KOPT-K1 (cell line): ENCODE data around the gene DPH3.
A peak's percentile ranks its signal among the peaks of the same experiment; 100 is the strongest.
"Not testable (repeated sequence)": the region's sequence is repeated elsewhere in the genome, so short reads cannot be mapped to it uniquely, and the experiment has no call there.

Experiments used
- H3K27ac ChIP-seq: fragments of 200-600 bp; sonication (generic); 2 replicates; pipeline ENCODE4 v1.5.1; 2016; ENCODE audit warnings: antibody characterized with exemption, mild to moderate bottlenecking, low read depth, low read length; ENCODE audit not compliant: poor library complexity, severe bottlenecking
- H3K36me3 ChIP-seq: fragments of 200-600 bp; sonication (generic); 2 replicates; pipeline ENCODE4 v1.5.1; 2017; ENCODE audit warnings: antibody characterized with exemption, mild to moderate bottlenecking, low read length, moderate library complexity; ENCODE audit not compliant: insufficient read depth
- H3K9me3 ChIP-seq: fragments of 200-600 bp; sonication (generic); 2 replicates; pipeline ENCODE4 v1.5.1; 2017; ENCODE audit warnings: antibody characterized with exemption, low read length, mild to moderate bottlenecking; ENCODE audit not compliant: insufficient read depth, poor library complexity, severe bottlenecking

DPH3 gene

DNA sequence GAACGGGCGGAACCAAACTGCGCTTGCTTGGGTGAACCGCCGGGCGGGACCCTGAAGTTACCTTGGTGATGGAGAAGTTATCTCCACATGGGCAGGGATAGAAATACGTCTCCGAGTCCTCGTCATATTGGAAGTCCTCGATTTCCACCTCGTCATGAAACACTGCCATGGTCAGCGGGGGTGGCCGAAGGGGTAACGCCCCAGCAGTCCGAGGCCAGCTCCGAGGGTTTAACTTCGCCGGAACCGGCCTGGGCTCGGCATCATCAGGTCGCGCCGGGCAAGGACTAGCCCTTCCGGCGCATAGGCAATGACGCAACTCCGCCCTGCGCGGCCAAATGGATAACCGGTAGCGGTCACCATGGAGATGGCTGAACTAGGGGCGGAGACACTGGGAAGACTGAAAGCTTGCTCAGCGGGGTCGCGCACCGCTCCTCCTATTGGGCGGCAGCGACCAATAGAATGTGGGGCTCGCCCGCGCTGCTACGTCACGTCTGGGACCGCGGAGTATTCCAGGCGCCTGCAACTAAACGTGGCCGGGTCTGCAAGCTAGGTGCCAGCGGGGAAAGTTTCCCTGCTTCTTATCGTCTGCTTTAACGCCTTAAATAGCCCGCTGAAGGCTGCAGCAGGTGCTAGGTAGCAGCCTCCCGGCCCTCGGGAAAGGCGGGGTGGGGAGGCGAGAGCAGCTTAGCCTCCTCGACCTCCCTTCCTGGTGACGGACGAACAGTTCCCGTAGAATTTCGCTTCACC lies at the start of gene DPH3, which contains the start of gene OXNAD1:
Gene DPH3 (minus strand): TSS at position 236 of the 747 bp plus-strand sequence. CDS start 67 bp downstream, at position 169.
Gene OXNAD1 (plus strand): TSS at position 505 of the 747 bp plus-strand sequence. CDS start 5,741 bp downstream, outside the sequence.
- peaks cover 23% of the 10 kb centered on the region for H3K36me3 ChIP-seq
- no peaks in the 10 kb centered on the region for H3K9me3 ChIP-seq
- H3K27ac ChIP-seq: peak within 1 kb of the TSS; percentile 77

GRCh38 chr3:16313886-16314645 lies 49.3 kb upstream of the DPH3 start:
- H3K36me3 ChIP-seq: peaks cover 54% of the 10 kb centered on the region

GRCh38 chr3:16311960-16312451 lies 47.3 kb upstream of the DPH3 start:
- H3K36me3 ChIP-seq: peaks cover 48% of the 10 kb centered on the region
- no peaks in the 10 kb centered on the region for H3K9me3 ChIP-seq
- H3K27ac ChIP-seq: peak overlapping the region; percentile 88

More at GRCh38 chr3:16313886-16314645, 49.3 kb upstream of the DPH3 start:
- Histone ChIP-seq H3K27ac (peak overlapping the region; percentile 88), H3K9me3 (no peaks in the 10 kb centered on the region)

- Histone ChIP-seq H3K27ac (peak overlapping the region; percentile 71), H3K36me3 (peaks cover 43% of the 10 kb centered on the region)
- H3K9me3 ChIP-seq: not testable (repeated sequence)
Observed at GRCh38 chr3:16310486-16310885, 45.7 kb upstream of the DPH3 start.

- peaks cover 47% of the 10 kb centered on the region for H3K36me3 ChIP-seq
- H3K9me3 ChIP-seq: no peaks in the 10 kb centered on the region
- peak overlapping the region; percentile 71 for H3K27ac ChIP-seq
Observed at GRCh38 chr3:16309558-16309957, 44.8 kb upstream of the DPH3 start.

DNA sequence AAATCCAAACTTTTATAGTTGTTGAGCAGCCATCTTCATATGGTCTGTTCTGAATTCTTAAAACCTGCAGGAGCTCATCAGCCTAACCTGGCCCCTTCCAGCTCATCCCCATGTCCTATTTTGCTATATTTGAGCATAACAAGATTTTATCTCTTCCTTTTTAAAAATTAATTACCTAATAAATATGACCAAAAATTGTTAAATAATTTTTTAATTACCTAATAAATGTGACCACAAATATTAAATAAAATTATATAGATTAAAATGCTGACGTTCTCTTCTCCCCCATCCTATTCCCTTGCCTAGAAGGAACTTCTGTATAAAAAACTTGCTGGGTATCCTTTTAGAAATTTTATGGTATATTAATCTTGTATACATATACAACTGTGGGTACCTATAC lies 44.0 kb upstream of the DPH3 start:
- H3K36me3 ChIP-seq: peaks cover 47% of the 10 kb centered on the region
- H3K9me3 ChIP-seq: no peaks in the 10 kb centered on the region
- H3K27ac ChIP-seq: peak overlapping the region; percentile 71

- H3K9me3 ChIP-seq: no peaks in the 10 kb centered on the region
- H3K27ac ChIP-seq: peak overlapping the region; percentile 7
- peaks cover 47% of the 10 kb centered on the region for H3K36me3 ChIP-seq
Observed at GRCh38 chr3:16307832-16308531, 43.2 kb upstream of the DPH3 start.

DNA sequence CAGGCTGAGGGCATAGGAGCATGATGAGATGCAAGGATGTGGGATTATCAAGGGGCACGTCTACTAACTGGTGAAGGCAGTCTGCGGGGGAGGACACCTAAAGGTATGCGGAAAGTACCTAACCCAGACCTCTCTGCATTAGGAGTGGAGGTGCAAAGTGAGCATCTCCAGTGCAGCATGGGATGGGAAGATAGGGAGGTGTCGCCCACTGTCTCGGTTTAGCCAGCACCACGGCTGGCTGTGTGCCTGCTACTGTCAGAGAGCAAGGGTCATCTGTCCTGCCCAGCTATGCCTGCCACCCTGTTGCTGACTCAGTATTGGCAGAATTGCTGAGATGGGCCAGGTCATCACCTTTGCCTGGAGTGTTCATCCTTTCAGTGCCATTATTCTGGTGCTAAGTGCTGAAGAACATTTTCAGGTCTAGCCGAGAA lies 40.4 kb upstream of the DPH3 start:
- Histone ChIP-seq H3K27ac (peak overlapping the region; percentile 56), H3K9me3 (no peaks in the 10 kb centered on the region), H3K36me3 (peaks cover 45% of the 10 kb centered on the region)

GRCh38 chr3:16304061-16305010 lies 39.6 kb upstream of the DPH3 start:
- Histone ChIP-seq H3K9me3 (no peaks in the 10 kb centered on the region), H3K27ac (peak overlapping the region; percentile 56)

GRCh38 chr3:16303037-16303575 lies 38.4 kb upstream of the DPH3 start:
- H3K36me3 ChIP-seq: peaks cover 55% of the 10 kb centered on the region
- peak overlapping the region; percentile 93 for H3K27ac ChIP-seq
- H3K9me3 ChIP-seq: no peaks in the 10 kb centered on the region

More at GRCh38 chr3:16304061-16305010, 39.6 kb upstream of the DPH3 start:
- H3K36me3 ChIP-seq: peaks cover 48% of the 10 kb centered on the region

- Histone ChIP-seq H3K36me3 (peaks cover 57% of the 10 kb centered on the region), H3K9me3 (peaks cover 6% of the 10 kb centered on the region), H3K27ac (peak overlapping the region; percentile 93)
Observed at GRCh38 chr3:16302082-16302631, 37.4 kb upstream of the DPH3 start.

- Histone ChIP-seq H3K36me3 (peaks cover 58% of the 10 kb centered on the region), H3K9me3 (peaks cover 12% of the 10 kb centered on the region), H3K27ac (peak overlapping the region; percentile 93)
Observed at GRCh38 chr3:16301507-16301906, 36.8 kb upstream of the DPH3 start.

DNA sequence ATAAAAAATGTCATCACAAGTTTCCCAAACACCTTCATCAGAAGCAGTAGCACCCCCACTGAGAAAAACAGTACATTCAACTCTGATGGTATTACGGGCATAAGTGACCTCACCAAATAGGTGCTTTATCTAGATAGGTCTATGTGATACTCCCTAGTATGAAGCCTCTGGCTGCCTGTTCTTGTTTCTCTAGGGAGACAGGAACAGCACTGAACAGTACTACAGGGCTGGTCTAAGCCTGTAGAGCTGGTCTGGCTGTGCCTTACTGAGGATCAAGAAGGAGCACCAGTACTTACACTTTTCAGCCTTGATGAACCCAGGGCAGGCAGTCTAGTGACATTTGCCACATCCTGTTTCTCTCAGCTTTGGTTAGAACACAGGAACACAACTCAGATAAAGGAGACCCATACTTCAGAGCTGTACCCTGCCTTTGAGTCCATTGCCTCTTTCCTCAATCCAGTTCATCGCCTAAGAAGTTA lies 36.2 kb upstream of the DPH3 start:
- Histone ChIP-seq H3K27ac (peak overlapping the region; percentile 93), H3K36me3 (peaks cover 62% of the 10 kb centered on the region), H3K9me3 (peaks cover 18% of the 10 kb centered on the region)
